ENCODE measurements around the gene FASN.
A peak's percentile ranks its signal among the peaks of the same experiment; 100 is the strongest.

Gene FASN

DNA sequence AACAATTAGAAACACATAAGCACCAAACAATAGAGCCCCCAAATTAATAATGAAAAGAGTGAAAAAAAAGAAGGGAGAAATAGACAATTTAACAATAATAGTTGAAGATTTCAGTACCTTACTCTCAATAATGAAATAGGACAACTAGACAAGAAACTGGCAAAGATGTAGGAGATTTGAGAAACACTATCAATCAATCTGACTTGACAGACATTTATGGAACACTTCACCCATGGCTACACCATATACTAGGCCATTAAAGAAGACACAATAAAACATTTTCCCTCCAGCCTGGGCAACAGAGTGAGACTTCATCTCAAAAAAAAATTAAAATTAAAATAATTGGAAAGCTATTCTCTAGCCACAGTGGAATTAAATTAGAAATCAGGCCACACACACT, 27.4 kb downstream of the FASN start:
- DNase-seq (ENCODE audit: extremely low spot score), result no peak
- ChIA-PET POLR2A (interaction anchor here (1.8 kb wide), 2 partner anchors 14 to 28 kb away, joined by 3 to 4 read pairs; no protein-coding TSS in a partner anchor), CTCF (no interaction called here)
- TF ChIP-seq, protein P1, sequence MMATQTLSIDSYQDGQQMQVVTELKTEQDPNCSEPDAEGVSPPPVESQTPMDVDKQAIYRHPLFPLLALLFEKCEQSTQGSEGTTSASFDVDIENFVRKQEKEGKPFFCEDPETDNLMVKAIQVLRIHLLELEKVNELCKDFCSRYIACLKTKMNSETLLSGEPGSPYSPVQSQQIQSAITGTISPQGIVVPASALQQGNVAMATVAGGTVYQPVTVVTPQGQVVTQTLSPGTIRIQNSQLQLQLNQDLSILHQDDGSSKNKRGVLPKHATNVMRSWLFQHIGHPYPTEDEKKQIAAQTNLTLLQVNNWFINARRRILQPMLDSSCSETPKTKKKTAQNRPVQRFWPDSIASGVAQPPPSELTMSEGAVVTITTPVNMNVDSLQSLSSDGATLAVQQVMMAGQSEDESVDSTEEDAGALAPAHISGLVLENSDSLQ (IDR thresholded peaks at IDR 0.05), result peak; percentile 90
- no peak for TF ChIP-seq ARNT (IDR thresholded peaks at IDR 0.05)

GRCh38 chr17:82065638-82066303, 32.3 kb downstream of the FASN start, which contains the start of gene DUS1L:
Gene DUS1L (minus strand): TSS chr17:82065804. CDS start chr17:82065059, 745 bp downstream.
- DNase-seq (ENCODE audit: extremely low spot score), result peak; percentile 86
- POLR2A ChIA-PET, result interaction anchor here (0.6 to 6.8 kb wide), 11 partner anchors 11 to 36 kb away, joined by 3 to 46 read pairs (median 3); partner anchors contain the start of genes DCXR, FASN, GPS1 and RAC3
- peak; percentile 88 for TF ChIP-seq ARNT (IDR thresholded peaks at IDR 0.05)
- TF ChIP-seq FOXM1 (IDR thresholded peaks at IDR 0.05; ENCODE audit: borderline replicate concordance), result peak; percentile 89
- TF ChIP-seq LEF1 (IDR thresholded peaks at IDR 0.05; ENCODE audit: borderline replicate concordance), result peak; percentile 68; the same call in 1 of the 2 replicates
- no peak for TF ChIP-seq SUZ12 (IDR thresholded peaks at IDR 0.05)
- TF ChIP-seq ZNF384 (IDR thresholded peaks at IDR 0.05), result no peak
- TF ChIP-seq L3MBTL2 (conservative IDR thresholded peaks at IDR 0.05), result peak; percentile 44; the same call in 1 of the 2 replicates
- no peak; the same call in 1 of the 2 replicates for TF ChIP-seq CTBP1 (IDR thresholded peaks at IDR 0.05; ENCODE audit: borderline replicate concordance)
- CTCF ChIA-PET, result no interaction called here

GRCh38 chr17:82065193-82065637, 32.8 kb downstream of the FASN start:
- ChIA-PET POLR2A (interaction anchor here (0.9 to 6.8 kb wide), 8 partner anchors 11 to 35 kb away, joined by 3 to 46 read pairs (median 6); partner anchors contain the start of genes DCXR, FASN, GPS1 and RFNG), CTCF (no interaction called here)
- no peak for TF ChIP-seq SP1 (IDR thresholded peaks at IDR 0.05)
- TF ChIP-seq, protein P1 (IDR thresholded peaks at IDR 0.05), result no peak
- no peak for DNase-seq (ENCODE audit: extremely low spot score)

- POLR2A ChIA-PET, result interaction anchor here (1.1 to 6.8 kb wide), 7 partner anchors 10 to 130 kb away, joined by 3 to 46 read pairs (median 9); partner anchors contain the start of genes FASN, GPS1, RAC3 and RFNG
- CTCF ChIA-PET, result no interaction called here
- DNase-seq (ENCODE audit: extremely low spot score), result no peak
- TF ChIP-seq L3MBTL2 (conservative IDR thresholded peaks at IDR 0.05) (0 out of 2 replicates have a peak, but pooled peaks have one; percentile 23), FOXA1 (IDR thresholded peaks at IDR 0.05) (no peak)
Observed at GRCh38 chr17:82064433-82065192, 33.4 kb downstream of the FASN start.

DNA sequence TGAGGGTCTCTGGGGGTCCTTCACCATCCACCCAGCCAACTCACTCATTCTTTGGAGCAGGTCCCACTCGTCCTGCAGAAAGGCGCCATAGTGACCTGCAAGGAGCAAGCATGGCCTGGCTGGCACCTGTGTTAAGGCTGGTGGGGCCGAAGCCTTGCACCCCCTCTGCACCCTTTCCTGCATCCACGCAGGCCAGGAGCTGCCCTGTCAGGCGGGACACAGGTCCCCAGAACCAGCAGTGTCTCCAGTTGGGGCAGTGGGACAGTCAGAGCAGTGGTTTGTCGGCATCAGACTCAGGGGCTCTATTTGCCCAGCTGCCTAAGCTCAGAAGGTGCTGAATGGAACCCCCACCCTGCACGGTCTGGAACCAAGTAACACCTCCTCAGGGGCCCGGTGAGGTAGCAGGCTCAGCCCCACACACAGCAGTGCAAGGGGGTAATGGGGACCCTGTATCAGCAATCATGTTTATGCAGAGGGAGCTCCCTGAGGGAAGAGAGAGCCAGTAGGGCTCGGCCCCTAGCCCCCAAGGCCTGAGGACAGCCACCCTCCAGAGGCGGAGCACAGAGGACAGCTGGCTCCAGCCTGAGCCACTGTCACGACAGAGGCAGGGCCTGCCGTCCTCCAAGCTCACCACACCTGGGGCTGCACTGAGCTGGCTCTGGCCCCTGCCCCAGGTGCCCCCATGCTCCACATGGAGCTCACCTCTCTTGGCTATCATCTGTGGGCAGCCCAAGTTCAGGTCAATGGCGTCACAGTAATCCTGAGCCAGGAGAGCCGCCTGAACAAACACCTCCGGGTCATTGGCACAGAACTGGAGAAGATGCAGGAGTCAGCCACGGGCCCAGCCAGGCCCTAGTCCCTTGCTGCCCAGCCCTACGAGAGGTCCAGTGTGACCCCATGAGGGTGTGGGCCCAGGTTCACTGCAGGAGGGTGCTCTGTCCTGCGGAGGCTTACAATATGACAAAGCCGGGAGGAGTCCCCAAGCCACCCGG, 34.3 kb downstream of the FASN start:
- no peak for TF ChIP-seq L3MBTL2 (conservative IDR thresholded peaks at IDR 0.05)
- TF ChIP-seq ARNT (IDR thresholded peaks at IDR 0.05), result no peak
- no peak for TF ChIP-seq HDGF (IDR thresholded peaks at IDR 0.05; ENCODE audit: borderline replicate concordance)
- TF ChIP-seq ELF4 (IDR thresholded peaks at IDR 0.05), result no peak
- TF ChIP-seq, protein P1 (IDR thresholded peaks at IDR 0.05), result no peak
- TF ChIP-seq SUZ12 (IDR thresholded peaks at IDR 0.05), result no peak
- no peak for TF ChIP-seq NFRKB (IDR thresholded peaks at IDR 0.05)
- TF ChIP-seq FOXK2 (IDR thresholded peaks at IDR 0.05), result no peak
- TF ChIP-seq ZNF384 (IDR thresholded peaks at IDR 0.05), result no peak
- TF ChIP-seq FOXA1 (IDR thresholded peaks at IDR 0.05), result no peak
- no peak for TF ChIP-seq TARDBP (IDR thresholded peaks at IDR 0.05)
- no peak for TF ChIP-seq CTBP1 (IDR thresholded peaks at IDR 0.05; ENCODE audit: borderline replicate concordance)
- TF ChIP-seq BHLHE40 (IDR thresholded peaks at IDR 0.05; ENCODE audit: borderline replicate concordance), result no peak
- TF ChIP-seq FOXM1 (IDR thresholded peaks at IDR 0.05; ENCODE audit: borderline replicate concordance), result no peak
- no peak for TF ChIP-seq SP1 (IDR thresholded peaks at IDR 0.05)
- TF ChIP-seq LEF1 (IDR thresholded peaks at IDR 0.05; ENCODE audit: borderline replicate concordance), result no peak
- ChIA-PET CTCF (no interaction called here), POLR2A (interaction anchor here (0.7 to 6.8 kb wide), 9 partner anchors 10 to 130 kb away, joined by 3 to 46 read pairs (median 4); partner anchors contain the start of genes DCXR, FASN, GPS1 and RAC3)
- no peak for DNase-seq (ENCODE audit: extremely low spot score)

GRCh38 chr17:82062984-82063368, 35.1 kb downstream of the FASN start:
- no peak for DNase-seq (ENCODE audit: extremely low spot score)
- POLR2A ChIA-PET, result interaction anchor here (0.7 to 6.8 kb wide), 7 partner anchors 9 to 36 kb away, joined by 3 to 46 read pairs (median 5); partner anchors contain the start of genes DCXR, FASN, GPS1 and RAC3
- CTCF ChIA-PET, result no interaction called here
- TF ChIP-seq LEF1 (IDR thresholded peaks at IDR 0.05; ENCODE audit: borderline replicate concordance), result no peak
- TF ChIP-seq ARNT (IDR thresholded peaks at IDR 0.05), result no peak
- no peak for TF ChIP-seq NFRKB (IDR thresholded peaks at IDR 0.05)
- no peak for TF ChIP-seq ELF4 (IDR thresholded peaks at IDR 0.05)
- no peak for TF ChIP-seq ZNF384 (IDR thresholded peaks at IDR 0.05)
- no peak for TF ChIP-seq SP1 (IDR thresholded peaks at IDR 0.05)
- no peak for TF ChIP-seq CTBP1 (IDR thresholded peaks at IDR 0.05; ENCODE audit: borderline replicate concordance)
- no peak for TF ChIP-seq HDGF (IDR thresholded peaks at IDR 0.05; ENCODE audit: borderline replicate concordance)
- TF ChIP-seq TARDBP (IDR thresholded peaks at IDR 0.05), result no peak
- TF ChIP-seq FOXA1 (IDR thresholded peaks at IDR 0.05), result no peak
- TF ChIP-seq L3MBTL2 (conservative IDR thresholded peaks at IDR 0.05), result no peak
- no peak for TF ChIP-seq FOXK2 (IDR thresholded peaks at IDR 0.05)
- no peak for TF ChIP-seq BHLHE40 (IDR thresholded peaks at IDR 0.05; ENCODE audit: borderline replicate concordance)
- TF ChIP-seq, protein P1 (IDR thresholded peaks at IDR 0.05), result no peak
- TF ChIP-seq SUZ12 (IDR thresholded peaks at IDR 0.05), result no peak
- no peak for TF ChIP-seq FOXM1 (IDR thresholded peaks at IDR 0.05; ENCODE audit: borderline replicate concordance)

Data from HEK293T (cell line).